ENCODE data around the gene TBX10.
"Not testable (repeated sequence)": the region's sequence is repeated elsewhere in the genome, so short reads cannot be mapped to it uniquely, and the experiment has no call there.

The TBX10 gene

DNA sequence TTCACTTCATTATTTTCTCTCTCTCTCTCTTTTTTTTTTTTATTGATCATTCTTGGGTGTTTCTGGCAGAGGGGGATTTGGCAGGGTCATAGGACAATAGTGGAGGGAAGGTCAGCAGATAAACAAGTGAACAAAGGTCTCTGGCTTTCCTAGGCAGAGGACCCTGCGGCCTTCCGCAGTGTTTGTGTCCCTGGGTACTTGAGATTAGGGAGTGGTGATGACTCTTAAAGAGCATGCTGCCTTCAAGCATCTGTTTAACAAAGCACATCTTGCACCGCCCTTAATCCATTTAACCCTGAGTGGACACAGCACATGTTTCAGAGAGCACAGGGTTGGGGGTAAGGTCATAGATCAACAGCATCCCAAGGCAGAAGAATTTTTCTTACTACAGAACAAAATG lies 42.1 kb downstream of the TBX10 start:
- not testable (repeated sequence) for DNase-seq

DNA sequence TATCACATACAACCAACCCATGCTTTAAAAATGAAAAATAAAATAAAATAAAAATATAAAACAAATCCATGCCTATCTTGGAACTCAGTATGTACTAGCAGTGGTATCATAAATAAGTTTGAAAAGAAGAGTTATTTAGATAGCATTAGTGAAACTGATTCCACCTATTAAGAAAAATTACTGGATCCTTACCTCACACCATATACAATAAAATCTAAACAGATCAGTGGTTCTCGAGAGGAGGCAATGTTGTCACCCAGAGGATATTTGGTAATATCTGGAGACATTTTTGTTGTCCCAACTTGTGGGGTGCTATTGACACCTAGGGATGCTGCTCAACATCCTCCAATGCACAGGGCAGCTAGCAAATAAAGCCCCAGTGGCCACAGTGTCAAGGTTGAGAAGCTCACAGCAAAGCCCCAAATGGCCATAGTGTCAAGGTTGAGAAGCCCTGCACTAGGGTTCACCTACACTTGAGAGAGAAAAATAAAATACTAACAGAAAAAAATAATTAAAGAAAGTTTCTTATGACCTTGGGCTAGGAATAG lies 42.7 kb downstream of the TBX10 start:
- DNase-seq: no peak

DNA sequence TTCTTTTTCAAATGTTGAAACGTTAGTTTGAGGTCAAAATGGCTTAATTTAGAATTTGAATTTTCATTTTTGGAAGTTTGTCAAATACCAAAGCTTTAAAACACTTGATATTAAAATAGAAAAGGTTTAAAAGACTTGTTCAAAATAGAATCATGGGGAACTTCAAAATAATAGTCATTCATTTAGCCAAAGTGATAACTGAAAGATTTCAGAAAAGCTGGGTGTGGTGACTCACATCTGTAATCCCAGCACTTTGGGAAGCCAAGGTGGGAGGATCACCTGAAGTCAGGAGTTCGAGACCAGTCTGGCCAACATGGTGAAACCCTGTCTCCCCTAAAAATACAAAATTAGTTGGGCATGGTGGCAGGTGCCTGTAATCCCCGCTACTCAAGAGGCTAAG lies 45.1 kb downstream of the TBX10 start:
- no peak for DNase-seq

DNA sequence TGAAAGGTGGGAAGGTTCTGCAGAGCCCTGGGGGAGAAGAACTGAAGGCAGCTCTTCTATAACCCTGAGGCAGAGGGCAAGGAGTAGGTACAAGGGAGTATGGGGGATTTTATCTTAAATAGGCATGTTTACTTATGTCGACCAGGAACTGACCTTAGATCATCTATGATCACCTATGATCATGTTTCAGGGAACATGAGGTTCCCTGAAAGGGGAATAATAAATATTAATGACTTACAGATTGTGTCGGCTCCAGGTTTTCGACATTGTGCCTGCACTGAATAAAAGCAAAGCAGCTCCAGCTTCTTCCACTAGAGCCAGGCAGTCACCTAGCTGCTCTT lies 46.0 kb downstream of the TBX10 start:
- DNase-seq: no peak

DNA sequence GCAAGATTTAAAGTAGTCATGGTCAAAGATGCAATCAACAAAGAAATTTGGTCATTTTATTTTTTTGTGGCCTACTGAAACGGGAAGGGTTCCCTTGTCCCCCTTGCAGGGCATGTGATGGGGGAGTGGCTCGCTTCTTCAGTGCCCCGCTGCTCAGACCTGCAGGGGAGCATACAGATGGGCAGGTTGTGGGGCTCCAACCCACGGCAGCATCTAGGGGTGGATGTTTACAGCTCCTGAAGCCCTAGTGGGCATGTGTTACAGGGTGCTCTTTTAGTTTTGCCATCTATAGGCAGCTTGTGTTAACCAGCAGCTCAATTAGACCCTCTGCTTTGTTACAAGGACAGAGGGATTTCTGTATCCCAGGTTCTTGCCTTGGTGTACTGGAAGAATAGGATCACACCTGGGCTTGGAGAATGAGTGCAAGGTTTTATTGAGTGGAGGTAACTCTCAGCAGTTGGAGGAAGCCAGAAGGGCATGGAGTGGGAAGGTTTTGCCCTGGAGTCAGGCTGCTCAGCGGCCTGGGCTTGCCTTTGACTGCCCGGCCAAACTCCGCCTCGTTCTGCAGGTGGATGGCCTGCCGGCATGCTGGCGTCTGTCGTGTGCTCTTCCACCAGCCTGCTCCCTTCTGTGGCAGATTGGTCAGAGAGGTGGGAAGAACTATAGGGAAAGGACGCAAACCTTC lies 46.5 kb downstream of the TBX10 start:
- no peak for DNase-seq

DNA sequence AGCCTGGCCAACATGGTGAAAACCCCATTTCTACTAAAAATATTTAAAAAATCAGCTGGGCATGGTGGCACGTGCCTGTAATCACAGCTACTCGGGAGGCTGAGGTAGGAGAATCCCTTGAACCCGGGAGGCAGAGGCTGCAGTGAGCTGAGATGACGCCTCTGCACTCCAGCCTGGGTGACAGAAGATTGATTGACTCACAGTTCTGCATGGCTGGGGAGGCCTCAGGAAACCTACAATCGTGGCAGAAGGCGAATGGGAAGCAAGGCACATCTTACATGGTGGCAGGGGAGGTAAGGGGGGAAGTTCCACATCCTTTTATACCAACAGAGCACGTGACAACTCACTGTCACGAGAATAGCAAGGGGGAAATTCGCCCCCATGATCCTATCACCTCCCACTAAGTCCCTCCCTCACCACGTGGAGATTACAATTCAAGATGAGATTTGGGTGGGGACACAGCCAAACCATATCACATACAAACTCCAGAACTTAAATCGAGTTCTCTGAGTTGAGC lies 50.6 kb downstream of the TBX10 start:
- not testable (repeated sequence) for DNase-seq

DNA sequence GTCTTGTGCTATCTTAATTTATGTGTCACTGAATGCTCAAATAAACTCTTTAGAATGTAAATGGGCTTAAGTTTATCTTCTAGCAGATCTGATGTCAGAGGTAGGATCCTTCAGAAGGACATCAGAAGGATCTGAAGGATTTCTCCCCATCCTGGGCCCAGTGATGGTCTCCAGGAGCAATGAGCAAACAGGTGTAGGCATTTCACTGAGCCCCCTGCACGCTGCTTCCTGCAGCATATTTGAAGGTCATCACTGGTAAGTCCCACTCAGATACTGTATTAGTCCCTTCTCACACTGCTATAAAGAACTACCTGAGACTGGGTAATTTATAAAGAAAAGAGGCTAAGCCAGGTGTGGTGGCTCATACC lies 51.4 kb downstream of the TBX10 start:
- DNase-seq: no peak

DNA sequence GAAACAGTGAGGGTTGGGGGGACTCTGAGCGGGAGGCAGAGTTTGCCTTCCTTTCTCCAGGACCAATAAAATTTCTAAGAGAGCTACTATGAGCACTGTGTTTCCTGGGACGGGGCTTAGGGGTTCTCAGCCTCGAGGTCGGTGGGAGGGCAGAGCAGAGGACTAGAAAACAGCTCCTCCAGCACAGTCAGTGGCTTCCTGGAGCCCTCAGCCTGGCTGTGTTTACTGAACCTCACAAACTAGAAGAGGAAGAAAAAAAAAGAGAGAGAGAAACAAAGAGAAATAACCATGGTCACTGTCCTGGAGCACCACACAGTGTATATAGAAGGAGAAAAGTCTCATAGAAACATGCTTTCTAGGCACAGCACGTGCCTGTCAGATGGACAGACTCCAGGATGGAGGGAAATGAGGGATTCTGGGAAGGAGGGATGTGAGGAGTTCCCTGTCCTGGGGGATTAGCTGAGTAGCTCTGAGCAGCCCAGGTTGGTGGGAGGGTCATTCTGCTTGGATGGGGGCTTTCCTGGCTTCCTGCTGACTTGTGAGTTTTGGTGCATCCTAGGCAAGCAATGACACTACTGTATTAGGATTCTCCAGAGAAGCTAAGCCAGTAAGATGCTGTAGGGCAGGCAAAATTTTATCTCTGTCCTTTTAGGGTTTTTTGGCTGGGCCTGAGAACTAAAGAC lies 52.9 kb downstream of the TBX10 start:
- DNase-seq: no peak

DNA sequence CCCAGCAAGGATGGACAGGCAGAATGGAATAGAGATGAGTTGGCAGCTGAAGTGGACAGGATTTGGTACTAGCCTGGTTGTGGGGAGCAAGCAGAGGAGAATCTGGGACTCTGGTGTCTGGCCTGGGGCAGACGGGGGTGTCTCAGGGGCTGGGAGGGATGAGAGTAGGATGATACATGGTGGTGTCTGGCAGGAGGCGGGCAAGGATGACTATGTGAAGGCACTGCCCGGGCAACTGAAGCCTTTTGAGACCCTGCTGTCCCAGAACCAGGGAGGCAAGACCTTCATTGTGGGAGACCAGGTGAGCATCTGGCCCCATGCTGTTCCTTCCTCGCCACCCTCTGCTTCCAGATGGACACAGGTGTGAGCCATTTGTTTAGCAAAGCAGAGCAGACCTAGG lies 53.7 kb downstream of the TBX10 start:
- DNase-seq: no peak

DNA sequence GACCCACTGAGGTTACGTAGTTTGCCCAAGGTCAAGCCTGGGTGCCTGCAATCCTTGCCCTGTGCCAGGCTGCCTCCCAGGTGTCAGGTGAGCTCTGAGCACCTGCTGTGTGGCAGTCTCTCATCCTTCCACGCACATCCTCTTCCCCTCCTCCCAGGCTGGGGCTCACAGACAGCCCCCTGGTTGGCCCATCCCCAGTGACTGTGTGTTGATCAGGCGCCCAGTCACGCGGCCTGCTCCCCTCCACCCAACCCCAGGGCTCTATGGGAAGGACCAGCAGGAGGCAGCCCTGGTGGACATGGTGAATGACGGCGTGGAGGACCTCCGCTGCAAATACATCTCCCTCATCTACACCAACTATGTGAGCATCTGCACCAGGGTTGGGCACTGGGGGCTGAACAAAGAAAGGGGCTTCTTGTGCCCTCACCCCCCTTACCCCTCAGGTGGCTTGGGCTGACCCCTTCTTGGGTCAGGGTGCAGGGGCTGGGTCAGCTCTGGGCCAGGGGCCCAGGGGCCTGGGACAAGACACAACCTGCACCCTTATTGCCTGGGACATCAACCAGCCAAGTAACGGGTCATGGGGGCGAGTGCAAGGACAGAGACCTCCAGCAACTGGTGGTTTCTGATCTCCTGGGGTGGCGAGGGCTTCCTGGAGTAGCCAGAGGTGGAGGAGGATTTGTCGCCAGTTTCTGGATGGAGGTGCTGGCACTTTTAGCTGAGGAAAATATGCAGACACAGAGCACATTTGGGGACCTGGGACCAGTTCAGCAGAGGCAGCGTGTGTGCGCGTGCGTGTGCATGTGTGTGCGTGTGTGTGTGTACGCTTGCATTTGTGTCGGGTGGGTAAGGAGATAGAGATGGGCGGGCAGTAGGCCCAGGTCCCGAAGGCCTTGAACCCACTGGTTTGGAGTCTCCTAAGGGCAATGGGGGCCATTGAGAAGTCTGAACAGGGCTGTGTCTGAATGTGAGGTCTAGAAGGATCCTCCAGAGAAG lies 54.4 kb downstream of the TBX10 start:
- DNase-seq: no peak

DNA sequence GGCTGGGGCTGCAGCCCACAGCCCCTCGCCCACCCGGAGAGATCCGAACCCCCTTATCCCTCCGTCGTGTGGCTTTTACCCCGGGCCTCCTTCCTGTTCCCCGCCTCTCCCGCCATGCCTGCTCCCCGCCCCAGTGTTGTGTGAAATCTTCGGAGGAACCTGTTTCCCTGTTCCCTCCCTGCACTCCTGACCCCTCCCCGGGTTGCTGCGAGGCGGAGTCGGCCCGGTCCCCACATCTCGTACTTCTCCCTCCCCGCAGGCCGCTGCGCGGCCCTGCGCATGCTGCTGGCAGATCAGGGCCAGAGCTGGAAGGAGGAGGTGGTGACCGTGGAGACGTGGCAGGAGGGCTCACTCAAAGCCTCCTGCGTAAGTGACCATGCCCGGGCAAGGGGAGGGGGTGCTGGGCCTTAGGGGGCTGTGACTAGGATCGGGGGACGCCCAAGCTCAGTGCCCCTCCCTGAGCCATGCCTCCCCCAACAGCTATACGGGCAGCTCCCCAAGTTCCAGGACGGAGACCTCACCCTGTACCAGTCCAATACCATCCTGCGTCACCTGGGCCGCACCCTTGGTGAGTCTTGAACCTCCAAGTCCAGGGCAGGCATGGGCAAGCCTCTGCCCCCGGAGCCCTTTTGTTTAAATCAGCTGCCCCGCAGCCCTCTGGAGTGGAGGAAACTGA lies 55.2 kb downstream of the TBX10 start:
- peak; percentile 45 for DNase-seq

DNA sequence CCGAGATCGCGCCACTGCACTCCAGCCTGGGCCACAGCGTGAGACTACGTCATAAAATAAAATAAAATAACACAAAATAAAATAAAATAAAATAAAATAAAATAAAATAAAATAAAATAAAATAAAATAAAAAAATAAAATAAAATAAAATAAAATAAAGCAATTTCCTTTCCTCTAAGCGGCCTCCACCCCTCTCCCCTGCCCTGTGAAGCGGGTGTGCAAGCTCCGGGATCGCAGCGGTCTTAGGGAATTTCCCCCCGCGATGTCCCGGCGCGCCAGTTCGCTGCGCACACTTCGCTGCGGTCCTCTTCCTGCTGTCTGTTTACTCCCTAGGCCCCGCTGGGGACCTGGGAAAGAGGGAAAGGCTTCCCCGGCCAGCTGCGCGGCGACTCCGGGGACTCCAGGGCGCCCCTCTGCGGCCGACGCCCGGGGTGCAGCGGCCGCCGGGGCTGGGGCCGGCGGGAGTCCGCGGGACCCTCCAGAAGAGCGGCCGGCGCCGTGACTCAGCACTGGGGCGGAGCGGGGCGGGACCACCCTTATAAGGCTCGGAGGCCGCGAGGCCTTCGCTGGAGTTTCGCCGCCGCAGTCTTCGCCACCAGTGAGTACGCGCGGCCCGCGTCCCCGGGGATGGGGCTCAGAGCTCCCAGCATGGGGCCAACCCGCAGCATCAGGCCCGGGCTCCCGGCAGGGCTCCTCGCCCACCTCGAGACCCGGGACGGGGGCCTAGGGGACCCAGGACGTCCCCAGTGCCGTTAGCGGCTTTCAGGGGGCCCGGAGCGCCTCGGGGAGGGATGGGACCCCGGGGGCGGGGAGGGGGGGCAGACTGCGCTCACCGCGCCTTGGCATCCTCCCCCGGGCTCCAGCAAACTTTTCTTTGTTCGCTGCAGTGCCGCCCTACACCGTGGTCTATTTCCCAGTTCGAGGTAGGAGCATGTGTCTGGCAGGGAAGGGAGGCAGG lies 56.0 kb downstream of the TBX10 start, which contains the start of gene GSTP1:
Gene GSTP1 (plus strand): TSS at position 566 of the 958 bp plus-strand sequence. CDS start 32 bp downstream, at position 598.
- DNase-seq: peak; percentile 83

DNA sequence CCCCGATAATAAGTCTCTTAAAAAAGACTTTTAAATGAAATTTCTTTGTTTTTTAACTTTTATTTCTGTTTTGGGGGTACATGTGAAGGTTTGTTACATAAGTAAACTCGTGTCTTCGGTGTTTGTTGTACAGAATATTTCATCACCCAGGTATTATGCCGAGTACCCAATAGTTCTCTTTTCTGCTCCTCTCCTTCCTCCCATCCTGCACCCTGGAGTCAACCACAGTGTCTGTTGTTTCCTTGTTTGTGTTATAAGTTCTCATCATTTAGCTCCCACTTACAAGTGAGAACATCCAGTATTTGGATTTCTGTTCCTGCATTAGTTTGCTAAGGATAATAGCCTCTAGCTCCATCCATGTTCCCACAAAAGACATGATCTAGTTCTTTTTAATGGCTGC lies 57.6 kb downstream of the TBX10 start:
- DNase-seq: no peak

DNA sequence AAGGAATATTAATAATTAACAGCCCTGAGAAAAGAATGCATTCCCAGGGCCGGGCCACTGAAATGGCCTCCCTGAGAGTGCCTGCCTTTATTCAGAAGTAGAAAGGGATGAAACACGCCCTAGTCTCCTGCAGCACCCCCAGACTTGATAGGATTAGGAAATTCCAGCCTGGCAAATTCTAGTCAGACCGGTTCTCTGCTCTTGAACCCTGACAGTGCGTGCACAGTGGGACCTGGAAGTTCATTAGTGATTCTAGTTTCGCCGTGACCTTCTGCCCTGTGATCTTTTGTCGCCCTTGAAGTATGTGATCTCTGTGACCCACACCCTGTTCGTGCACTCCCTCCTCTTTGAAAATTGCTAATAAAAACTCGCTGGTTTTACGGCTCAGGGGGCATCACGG lies 58.1 kb downstream of the TBX10 start:
- no peak for DNase-seq
